GM21529 (cell line): ENCODE results near the gene CNTN2.

ENCODE experiments used
- ATAC-seq: cut with Tn5 transposase; IDR thresholded peaks from one replicate; pipeline ENCODE4 v1.9.1; 2021; ENCODE audit not compliant: unreplicated experiment

The CNTN2 gene, protein sequence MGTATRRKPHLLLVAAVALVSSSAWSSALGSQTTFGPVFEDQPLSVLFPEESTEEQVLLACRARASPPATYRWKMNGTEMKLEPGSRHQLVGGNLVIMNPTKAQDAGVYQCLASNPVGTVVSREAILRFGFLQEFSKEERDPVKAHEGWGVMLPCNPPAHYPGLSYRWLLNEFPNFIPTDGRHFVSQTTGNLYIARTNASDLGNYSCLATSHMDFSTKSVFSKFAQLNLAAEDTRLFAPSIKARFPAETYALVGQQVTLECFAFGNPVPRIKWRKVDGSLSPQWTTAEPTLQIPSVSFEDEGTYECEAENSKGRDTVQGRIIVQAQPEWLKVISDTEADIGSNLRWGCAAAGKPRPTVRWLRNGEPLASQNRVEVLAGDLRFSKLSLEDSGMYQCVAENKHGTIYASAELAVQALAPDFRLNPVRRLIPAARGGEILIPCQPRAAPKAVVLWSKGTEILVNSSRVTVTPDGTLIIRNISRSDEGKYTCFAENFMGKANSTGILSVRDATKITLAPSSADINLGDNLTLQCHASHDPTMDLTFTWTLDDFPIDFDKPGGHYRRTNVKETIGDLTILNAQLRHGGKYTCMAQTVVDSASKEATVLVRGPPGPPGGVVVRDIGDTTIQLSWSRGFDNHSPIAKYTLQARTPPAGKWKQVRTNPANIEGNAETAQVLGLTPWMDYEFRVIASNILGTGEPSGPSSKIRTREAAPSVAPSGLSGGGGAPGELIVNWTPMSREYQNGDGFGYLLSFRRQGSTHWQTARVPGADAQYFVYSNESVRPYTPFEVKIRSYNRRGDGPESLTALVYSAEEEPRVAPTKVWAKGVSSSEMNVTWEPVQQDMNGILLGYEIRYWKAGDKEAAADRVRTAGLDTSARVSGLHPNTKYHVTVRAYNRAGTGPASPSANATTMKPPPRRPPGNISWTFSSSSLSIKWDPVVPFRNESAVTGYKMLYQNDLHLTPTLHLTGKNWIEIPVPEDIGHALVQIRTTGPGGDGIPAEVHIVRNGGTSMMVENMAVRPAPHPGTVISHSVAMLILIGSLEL

DNA sequence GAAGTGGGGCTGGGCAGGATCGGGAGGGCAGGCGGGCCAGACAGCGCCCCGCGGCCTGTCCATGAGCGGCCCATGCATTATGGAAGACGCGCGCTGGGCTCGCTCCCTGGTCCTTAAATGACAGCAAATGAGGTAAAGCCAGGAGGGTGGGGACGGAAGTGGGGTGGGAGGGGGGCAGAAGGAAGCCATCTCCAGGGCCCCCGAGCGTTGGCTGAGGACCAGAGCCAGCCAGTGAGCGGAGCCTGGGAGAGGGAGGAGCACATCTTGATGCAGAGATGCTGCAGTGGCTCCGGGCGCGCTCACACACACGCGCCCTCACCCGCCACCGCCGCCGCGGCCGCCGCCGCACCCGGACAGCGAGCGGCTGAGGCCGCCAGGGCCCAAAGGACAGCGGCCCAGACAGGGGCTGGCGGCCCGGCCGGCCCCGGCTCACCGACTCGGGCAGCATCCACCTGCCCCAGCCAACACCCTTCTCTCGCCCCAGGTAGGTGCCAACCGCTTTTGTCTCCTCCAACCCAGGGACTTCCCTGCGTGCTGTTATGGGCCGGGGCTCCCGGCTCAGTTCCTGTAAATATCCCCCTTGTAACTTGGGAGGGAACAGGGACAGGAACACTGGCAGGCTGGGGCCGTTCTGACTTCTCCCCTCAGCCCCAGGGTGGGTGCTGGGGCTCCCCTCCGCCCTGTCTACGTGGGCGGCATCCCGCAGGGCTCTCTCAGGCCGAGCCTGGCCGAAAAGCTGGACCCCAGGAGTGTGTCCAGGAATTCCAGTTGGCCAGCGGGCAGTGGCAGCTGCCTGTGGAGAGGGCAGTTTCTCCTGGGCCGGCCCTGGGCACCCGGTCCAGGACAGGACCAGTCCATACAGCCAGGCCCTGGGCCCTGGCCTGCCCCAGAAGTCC is at the start of gene CNTN2:
CNTN2 (plus strand) TSS at position 302 of the 896 bp plus-strand sequence. CDS start 9,974 bp downstream, outside the sequence.
- ATAC-seq: no peak

DNA sequence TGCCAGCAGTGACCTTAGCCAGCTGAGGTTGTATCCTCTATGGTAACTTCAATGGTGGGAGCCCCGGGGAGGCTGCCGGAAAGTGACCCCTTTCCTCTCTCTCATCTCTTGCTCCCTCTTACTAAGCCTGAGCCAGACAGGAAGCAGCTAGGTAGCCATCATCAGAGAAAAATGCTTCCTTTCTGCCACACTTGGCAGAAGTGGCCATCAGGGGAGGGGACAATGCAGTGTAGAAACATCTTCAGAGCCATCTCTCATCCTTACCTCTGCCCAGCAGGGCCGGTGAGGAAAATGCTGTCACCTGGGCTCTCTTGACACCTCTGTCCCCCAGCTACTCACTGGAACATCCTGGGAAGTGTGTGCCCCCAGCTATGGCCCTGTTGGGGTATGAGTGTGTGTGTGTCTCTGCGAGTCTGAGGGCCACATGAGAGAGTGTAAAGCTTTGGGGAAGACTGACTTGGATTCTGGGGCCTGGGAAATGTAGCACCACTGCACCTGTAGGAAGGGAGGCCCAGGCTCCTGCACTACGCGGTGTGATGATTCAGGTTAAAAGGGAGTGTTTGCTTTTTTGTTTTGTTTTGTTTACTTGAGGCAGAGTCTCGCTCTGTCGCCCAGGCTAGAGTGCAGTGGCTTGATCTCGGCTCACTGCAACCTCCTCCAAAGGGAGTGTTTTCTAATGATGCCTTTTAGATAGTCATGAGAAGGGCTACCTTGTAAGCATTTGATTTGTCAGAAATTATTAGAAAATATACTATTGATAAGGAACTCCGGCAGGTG is 48.7 kb upstream of the CNTN2 start:
- no peak for ATAC-seq

DNA sequence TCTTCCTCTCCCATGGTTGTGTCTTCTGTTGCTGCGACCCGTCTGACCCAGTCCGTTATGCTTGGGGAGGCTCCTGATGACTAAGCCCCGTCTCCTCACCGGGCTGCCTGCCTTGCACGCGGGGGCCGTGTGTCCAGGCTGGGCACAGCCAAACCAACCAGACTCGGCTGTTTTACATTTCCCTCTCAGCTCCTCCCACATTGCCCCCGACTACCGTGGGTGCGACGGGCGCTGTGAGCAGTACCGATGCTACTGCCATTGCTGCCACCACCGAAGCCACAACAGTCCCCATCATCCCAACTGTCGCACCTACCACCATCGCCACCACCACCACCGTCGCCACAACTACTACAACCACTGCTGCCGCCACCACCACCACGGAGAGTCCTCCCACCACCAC is 46.0 kb upstream of the CNTN2 start:
- no peak for ATAC-seq

- no peak for ATAC-seq
Observed at GRCh38 chr1:204997591-204998355, 45.2 kb upstream of the CNTN2 start.

DNA sequence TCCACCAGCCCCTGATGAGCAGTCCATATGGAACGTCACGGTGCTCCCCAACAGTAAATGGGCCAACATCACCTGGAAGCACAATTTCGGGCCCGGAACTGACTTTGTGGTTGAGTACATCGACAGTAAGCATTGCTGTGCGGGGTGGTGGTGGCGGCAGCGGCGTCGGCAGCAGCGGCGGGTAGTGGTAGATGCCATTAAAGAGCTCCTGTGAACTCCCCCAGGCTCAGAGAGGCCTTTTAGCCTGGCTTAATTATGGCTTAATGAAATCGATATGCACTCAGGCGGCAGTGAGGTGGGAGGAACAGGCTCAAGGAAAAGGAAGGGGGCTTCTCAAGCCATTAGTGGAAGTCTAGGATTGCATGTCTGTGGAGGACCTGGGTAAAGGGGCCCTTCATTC is 41.9 kb upstream of the CNTN2 start:
- ATAC-seq: no peak

DNA sequence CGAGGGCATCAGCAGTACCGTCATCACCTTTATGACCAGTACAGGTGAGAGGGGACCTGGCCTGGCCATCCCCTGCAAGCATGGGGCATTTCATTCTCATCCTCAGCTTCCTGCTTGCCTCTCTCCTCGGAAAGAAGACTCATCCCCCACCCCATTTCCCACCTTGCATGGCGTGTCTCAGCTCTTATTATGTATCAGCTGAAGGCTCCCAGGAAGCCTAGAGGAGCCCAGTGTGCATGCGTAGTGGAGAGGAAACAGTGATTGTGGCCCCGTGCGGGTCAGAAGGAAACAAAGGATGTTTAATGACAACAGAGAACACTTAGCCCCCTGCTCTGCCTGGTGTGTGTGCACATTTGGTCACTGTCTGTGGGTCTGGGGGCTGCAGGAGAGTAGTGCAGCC is 40.3 kb upstream of the CNTN2 start:
- no peak for ATAC-seq

- ATAC-seq: no peak
Observed at GRCh38 chr1:205003358-205004131, 39.5 kb upstream of the CNTN2 start.

GRCh38 chr1:205004351-205004750 is 38.7 kb upstream of the CNTN2 start:
- ATAC-seq: no peak

- ATAC-seq: no peak
Observed at GRCh38 chr1:205008896-205009295, 34.1 kb upstream of the CNTN2 start.

- ATAC-seq: no peak
Observed at GRCh38 chr1:205009670-205010069, 33.3 kb upstream of the CNTN2 start.

DNA sequence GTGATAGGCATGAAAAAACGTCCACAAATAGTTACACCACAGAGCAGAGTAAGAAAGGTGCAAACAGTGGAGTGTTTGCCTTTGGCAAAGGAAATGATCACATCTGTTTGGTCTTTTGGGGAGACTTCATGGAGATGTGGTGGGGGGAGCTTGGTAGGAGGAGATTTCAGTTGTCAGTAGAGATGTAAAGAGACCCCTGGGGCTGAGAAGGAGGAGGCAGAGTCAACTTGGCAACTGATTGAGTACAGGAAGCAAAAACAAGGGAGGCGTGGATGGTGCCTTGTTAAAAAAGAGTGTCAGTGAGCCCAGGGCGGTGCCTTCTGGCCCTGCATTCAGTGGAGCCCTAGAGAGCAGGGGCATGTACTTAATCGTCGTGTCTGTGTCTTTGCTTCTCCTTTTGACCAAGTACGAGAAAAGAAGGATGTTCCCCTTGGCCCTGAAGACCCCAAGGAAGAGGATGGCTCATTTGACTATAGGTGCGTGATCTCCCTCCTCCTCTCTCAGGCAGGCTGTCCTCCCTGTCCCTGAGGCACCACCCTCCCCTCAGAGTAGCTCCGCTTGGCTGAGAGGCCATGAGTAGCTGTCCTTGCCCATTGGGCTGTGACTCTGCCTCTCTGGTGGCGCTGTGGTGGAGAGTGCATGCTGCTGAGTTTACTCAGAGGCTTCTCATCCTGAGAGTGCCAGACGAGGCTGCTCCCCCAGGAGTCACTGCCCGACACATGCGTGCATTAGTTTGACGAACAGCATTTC is 30.4 kb upstream of the CNTN2 start:
- ATAC-seq: no peak

- no peak for ATAC-seq
Observed at GRCh38 chr1:205013683-205014367, 29.2 kb upstream of the CNTN2 start.

DNA sequence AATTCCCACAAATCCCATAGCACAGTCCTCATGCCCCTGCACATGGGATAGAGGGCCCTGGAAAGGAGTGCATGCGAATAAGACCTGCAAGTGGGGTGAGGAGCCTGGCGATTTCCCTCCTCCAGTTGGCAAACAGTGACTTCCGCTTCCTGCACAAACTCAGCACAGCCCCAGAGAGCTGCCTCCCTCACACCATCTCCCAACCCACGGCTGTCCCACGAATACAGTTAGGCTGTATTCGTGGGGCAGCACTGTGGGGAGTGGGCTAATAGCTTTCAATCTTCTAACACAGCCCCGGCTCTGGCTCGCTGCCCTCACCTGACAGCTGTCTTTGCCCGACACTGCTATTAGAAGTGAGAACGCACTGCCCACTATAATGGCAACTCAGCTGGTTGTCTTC is 28.2 kb upstream of the CNTN2 start:
- ATAC-seq: no peak

- ATAC-seq: no peak
Observed at GRCh38 chr1:205015241-205015640, 27.8 kb upstream of the CNTN2 start.

DNA sequence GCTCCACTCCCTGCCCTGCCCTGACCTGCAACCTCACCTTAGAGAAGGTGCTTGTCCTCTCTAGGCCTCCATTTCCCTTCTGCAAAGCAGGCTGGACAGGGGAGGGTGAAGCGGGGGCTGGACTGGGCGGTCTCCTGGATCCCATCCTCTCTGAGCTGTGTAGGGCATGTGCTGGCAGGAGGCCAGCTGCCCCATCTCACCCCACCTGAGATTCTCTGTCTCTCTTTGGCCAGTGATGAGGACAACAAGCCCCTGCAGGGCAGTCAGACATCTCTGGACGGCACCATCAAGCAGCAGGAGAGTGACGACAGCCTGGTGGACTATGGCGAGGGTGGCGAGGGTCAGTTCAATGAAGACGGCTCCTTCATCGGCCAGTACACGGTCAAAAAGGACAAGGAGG is 26.9 kb upstream of the CNTN2 start:
- ATAC-seq: no peak

DNA sequence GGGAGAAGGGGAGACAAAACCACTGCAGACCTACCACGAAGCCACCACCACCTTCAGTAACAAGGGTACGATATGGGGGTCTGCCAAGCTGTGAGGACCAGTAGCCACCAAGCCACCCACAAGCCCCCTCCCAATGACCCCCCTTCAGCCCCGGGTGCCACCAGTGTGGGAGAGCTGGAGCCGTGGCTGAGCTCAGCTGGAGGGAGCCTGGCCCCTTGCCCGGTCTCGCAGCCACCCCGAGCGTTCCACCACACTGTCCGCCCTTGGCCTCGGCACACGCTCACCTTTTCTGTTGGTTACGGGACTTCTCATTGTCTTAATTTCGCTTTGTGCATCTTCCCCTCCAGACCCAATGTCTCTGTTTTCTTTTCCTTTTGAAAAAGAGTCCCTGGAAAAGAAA is 26.4 kb upstream of the CNTN2 start:
- no peak for ATAC-seq

GRCh38 chr1:205017001-205017400 is 26.0 kb upstream of the CNTN2 start:
- ATAC-seq: no peak
